Right lobe of liver (tissue), 4 donors: ENCODE results near the gene GRIP1.

Source experiments
- POLR2A ChIP-seq: fragments of 450-650 bp; IDR thresholded peaks from one replicate; pipeline ENCODE4 v1.6.1; 2017; ENCODE audit warnings: antibody characterized with exemption, mild to moderate bottlenecking
- TF ChIP-seq, protein P1 (sequence below), 4 donors: fragments of 200-600 bp in 3 of 4; fragments of 450-650 bp in 1 of 4; IDR thresholded peaks; one replicate each; pipeline versions ENCODE4 v1.5.1 to v1.8.0; 2016 to 2022; ENCODE audit warnings: antibody characterized with exemption in 4 of 4, mild to moderate bottlenecking in 2 of 4
- donor health status: DM: no; HTN: no; CAD: no.
- donor health status: DM: no; HTN: no; CAD: no.
- donor health status: DM: no; HTN: yes; CAD: no.

DNA sequence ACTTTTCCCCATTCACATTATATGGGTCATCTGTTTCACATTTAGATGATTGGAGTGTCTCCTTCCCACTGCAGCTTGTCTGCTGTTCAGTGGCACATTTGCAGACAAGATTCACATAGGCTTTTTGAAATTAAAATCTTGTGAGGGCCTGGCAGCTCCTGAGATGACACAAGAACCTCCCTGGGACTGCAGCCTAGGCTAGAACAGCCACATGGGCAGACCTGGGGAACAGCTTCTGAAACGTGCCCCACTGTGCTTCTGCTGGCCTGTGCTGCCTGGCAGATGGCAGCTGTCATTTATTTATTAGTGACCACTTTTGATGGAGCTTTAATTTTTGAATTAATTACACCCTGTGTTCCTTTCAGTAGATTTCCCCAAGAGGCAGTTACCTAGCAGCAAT lies 137.4 kb downstream of the GRIP1 start:
- no peak for TF ChIP-seq POLR2A
- TF ChIP-seq, protein P1, sequence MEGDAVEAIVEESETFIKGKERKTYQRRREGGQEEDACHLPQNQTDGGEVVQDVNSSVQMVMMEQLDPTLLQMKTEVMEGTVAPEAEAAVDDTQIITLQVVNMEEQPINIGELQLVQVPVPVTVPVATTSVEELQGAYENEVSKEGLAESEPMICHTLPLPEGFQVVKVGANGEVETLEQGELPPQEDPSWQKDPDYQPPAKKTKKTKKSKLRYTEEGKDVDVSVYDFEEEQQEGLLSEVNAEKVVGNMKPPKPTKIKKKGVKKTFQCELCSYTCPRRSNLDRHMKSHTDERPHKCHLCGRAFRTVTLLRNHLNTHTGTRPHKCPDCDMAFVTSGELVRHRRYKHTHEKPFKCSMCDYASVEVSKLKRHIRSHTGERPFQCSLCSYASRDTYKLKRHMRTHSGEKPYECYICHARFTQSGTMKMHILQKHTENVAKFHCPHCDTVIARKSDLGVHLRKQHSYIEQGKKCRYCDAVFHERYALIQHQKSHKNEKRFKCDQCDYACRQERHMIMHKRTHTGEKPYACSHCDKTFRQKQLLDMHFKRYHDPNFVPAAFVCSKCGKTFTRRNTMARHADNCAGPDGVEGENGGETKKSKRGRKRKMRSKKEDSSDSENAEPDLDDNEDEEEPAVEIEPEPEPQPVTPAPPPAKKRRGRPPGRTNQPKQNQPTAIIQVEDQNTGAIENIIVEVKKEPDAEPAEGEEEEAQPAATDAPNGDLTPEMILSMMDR (IDR thresholded peaks at IDR 0.05): no peak
